ENCODE results near the gene BLVRA. TPM values are rescaled to one million over a fixed set of nuclear protein-coding genes. Genes with fewer than 3 reads are reported as not detected.
"Not testable (repeated sequence)": the region's sequence is repeated elsewhere in the genome, so short reads cannot be mapped to it uniquely, and the experiment has no call there.

Gene BLVRA
- total RNA-seq, 2 donors from 2014 or later, result 29.8 to 36.1 TPM

DNA sequence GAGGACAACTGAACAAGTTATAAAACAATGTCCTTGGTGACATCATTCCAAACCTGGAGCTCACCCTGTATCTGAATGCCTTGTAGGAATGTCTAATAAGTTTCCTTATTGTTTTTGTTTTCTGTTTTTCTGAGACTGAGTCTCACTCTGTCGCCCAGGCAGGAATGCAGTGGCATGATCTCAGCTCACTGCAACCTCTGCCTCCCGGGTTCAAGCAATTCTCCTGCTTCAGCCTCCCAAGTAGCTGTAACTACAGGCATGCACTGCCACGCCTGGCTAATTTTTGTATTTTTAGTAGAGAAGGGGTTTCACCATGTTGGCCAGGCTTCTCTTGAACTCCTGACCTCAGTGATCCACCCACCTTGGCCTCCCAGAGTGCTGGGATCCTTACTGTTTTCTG is 27.0 kb upstream of the BLVRA start:
- peaks cover 58% of the 10 kb centered on the region for H3K4me1 Mint-ChIP-seq (ENCODE audit: low read depth)
- ATAC-seq (replicated peaks in 1 of 2); H3K9me3 Mint-ChIP-seq; H3K27me3 Mint-ChIP-seq (ENCODE audit: low read depth); DNase-seq; H3K4me3 Mint-ChIP-seq; H3K27ac Mint-ChIP-seq; H3K36me3 Mint-ChIP-seq (ENCODE audit: insufficient read depth in 2 of 2): not testable (repeated sequence)

DNA sequence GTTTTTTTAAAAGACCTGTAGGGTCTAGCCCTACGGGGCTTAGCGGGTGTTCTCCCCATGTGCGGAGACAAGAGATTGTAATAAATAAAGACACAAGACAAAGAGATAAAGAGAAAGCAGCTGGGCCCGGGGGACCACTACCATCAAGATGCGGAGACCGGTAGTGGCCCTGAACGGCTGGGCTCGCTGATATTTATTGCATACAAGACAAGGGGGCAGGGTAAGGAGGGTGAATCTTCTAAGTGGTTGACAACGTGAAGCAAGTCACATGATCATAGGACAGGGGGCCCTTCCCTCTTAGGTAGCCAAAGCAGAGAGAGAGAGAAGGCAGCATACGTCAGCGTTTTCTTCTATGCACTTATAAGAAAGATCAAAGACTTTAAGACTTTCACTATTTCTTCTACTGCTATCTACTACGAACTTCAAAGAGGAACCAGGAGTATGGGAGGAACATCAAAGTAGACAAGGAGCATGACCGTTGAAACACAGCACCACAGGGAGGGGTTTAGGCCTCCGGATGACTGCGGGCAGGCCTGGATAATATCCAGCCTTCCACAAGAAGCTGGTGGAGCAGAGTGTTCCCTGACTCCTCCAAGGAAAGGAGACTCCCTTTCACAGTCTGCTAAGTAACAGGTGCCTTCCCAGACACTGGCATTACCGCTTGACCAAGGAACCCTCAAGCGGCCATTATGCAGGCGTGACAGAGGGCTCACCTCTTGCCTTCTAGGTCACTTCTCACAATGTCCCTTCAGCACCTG is 23.7 kb upstream of the BLVRA start:
- H3K36me3 Mint-ChIP-seq (ENCODE audit: insufficient read depth in 2 of 2); H3K9me3 Mint-ChIP-seq; ATAC-seq (replicated peaks in 1 of 2); H3K27ac Mint-ChIP-seq: not testable (repeated sequence)
- H3K27me3 Mint-ChIP-seq (ENCODE audit: low read depth), result peaks cover 14% of the 10 kb centered on the region
- peak overlapping the region; percentile 58 to 59 for H3K4me3 Mint-ChIP-seq
- peak in 1 of 2 donors; percentile 12 for DNase-seq
- H3K4me1 Mint-ChIP-seq (ENCODE audit: low read depth), result peaks cover 39% of the 10 kb centered on the region

DNA sequence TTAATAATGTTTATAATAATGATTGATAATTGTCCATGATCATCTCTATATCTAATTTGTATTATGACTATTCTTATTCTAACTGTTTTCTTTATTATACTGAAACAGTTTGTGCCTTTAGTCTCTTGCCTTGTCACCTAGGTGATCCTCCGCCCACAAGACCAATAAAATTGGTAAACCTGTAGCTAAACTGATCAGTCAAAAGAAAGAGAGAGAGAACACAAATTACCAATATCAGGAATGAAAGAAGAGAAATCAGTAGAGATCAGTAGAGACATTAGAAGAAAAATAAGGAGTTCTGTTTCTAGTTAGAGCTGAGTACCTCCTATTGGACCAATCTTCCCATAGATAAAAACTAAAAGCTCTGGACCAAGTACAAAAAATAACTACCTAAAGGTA is 23.1 kb upstream of the BLVRA start:
- ATAC-seq (replicated peaks in 1 of 2) (peak in 1 of 2 donors; percentile 47), DNase-seq (peak; percentile 27 to 36)
- H3K27ac Mint-ChIP-seq, result peak overlapping the region; percentile 10

DNA sequence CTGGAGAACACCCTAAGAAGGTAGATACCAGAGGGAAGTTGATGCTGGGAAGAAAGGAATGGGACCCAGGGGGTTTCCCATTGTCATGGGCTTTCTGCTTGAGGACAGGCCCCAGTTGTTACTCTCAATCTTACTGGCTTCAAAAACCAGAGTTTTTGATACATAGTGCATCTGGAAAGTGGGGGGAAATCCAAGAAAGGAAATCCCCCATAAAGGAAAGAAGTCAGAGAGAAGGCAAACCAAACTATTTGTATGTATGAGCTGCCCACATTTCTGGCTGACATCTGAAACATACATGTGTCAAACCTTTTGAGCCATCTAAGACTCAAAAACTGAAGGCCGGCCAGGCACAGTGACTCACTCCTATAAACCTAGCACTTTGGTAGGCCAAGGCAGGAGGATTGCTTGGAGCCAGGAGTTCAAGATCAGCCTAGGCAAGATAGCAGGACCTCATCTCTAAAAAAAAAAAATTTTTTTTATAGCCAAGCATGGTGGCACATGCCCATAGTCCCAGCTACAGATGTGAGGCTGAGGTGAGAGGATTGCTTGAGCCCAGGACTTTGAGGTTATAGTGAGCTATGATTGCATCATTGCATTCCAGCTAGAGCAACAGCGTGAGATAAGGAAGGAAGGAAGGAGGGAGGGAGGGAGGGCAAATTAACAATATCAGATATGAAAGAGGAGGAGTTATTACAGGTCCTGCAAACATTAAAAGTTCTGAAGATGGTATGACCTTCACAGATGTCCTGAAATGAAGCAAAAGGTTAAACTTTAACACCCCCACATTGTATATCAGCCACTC is 22.5 kb upstream of the BLVRA start:
- ATAC-seq (replicated peaks in 1 of 2), result peak; percentile 96 to 97
- DNase-seq, result peak; percentile 68 to 70
- H3K4me1 Mint-ChIP-seq (ENCODE audit: low read depth), result peaks cover 31% of the 10 kb centered on the region
- no peaks in the 10 kb centered on the region for H3K9me3 Mint-ChIP-seq
- peaks cover 14% of the 10 kb centered on the region for H3K27me3 Mint-ChIP-seq (ENCODE audit: low read depth)
- H3K36me3 Mint-ChIP-seq (ENCODE audit: insufficient read depth in 2 of 2), result no peaks in the 10 kb centered on the region
- H3K27ac Mint-ChIP-seq, result peak overlapping the region; percentile 57
- peak overlapping the region; percentile 17 to 66 for H3K4me3 Mint-ChIP-seq

More for the DNA sequence above, 23.1 kb upstream of the BLVRA start:
- Mint-ChIP-seq H3K4me3 (peak overlapping the region; percentile 17 to 53), H3K27me3 (ENCODE audit: low read depth) (peaks cover 14% of the 10 kb centered on the region), H3K9me3 (no peaks in the 10 kb centered on the region), H3K4me1 (ENCODE audit: low read depth) (peaks cover 32% of the 10 kb centered on the region), H3K36me3 (ENCODE audit: insufficient read depth in 2 of 2) (no peaks in the 10 kb centered on the region)

DNA sequence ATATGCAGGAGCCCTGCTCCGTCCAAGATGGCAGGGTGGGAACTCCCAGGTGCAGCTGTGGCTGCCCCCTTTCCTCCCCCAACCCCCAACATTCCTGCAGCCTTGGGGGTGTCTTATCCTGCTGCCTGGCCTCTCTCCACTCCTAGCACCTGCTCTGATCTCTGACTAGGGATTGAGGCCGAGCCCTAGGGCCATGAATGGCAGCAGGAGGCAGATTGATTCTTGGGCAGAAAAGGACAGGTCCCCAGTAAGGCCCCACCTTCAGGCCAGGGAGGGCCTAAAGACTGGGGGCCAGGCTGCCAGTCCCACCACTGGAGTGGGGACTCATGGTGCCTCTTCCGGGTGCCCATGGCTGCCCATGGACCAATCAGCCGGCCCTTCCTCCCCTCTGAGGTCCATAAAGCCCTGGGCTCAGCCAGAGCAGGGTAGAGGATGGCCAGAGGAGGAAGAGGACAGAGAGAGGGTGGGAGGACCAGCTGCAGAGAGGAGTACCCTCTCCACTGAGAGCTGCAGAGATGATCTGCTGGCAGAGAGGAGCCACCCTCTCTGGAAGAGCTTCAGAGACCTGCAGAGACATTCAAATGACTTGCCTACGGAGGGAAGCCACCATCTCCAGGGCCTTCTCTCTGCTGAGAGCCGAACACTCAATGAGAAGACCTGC is 20.9 kb upstream of the BLVRA start:
- Mint-ChIP-seq H3K27me3 (ENCODE audit: low read depth) (peaks cover 14% of the 10 kb centered on the region), H3K36me3 (ENCODE audit: insufficient read depth in 2 of 2) (no peaks in the 10 kb centered on the region), H3K4me3 (no peak overlapping the region), H3K27ac (no peak overlapping the region), H3K9me3 (no peaks in the 10 kb centered on the region), H3K4me1 (ENCODE audit: low read depth) (peaks cover 26% of the 10 kb centered on the region)
- no peak for DNase-seq
- ATAC-seq (replicated peaks in 1 of 2), result no peak

DNA sequence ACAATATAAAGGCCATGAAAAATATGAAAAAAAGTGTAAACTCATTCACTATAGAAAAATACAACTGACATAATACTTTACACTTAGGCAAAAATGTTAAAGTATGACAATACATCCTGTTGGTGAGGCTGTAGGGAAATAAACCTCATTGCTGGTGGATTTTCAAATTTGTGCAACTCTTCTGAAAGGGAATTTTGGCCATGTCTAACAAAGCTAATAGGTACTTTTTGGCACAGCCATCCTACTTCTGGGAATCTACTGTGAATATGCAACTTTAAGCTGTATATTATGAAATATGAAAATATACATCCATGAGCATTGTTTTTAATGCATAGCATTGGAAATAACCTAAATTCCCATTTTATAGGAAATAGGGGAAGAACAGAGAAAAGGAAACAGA is 15.8 kb upstream of the BLVRA start:
- H3K4me3 Mint-ChIP-seq, result no peak overlapping the region
- H3K36me3 Mint-ChIP-seq (ENCODE audit: insufficient read depth in 2 of 2), result no peaks in the 10 kb centered on the region
- H3K27ac Mint-ChIP-seq, result no peak overlapping the region
- no peaks in the 10 kb centered on the region for H3K9me3 Mint-ChIP-seq
- ATAC-seq (replicated peaks in 1 of 2) (no peak), DNase-seq (no peak)
- no peaks in the 10 kb centered on the region for H3K4me1 Mint-ChIP-seq (ENCODE audit: low read depth)
- H3K27me3 Mint-ChIP-seq (ENCODE audit: low read depth), result peaks cover 24% of the 10 kb centered on the region

DNA sequence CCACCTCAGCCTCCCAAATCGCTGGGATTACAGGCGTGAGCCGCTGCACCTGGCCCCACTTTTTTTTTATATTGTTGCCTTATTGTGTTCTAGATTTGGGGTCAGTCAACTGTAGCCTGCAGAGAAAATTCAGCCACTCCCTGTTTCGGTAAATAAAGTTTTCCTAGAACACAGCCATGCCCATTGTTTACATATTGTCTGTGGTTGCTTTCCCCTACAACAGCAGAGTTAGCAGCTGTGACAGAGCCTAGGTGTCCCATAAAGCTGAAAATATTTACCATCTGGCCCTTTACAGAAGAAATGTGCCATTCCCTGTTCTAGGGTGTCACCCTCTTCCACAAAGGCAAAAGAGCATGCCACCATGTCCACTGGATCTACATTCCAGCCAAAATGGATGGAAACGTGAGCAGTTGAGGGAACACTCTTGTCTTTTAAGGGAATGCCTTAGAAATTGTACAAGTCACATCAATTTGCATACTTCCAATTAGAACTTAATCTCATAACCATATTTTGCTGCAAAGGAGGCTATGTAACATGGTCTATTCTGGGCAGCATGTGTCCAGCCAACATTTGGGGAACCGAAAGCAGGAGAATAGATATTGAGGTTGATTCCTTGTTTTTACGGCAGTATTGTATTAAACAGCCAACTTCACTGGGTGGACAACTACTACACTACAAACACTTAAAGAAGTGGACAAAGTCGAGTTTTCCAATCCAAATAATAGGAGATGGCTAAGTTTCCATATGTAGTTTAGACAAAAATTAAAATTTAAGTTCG is 11.0 kb upstream of the BLVRA start:
- H3K36me3 Mint-ChIP-seq (ENCODE audit: insufficient read depth in 2 of 2), result no peaks in the 10 kb centered on the region
- no peak overlapping the region for H3K4me3 Mint-ChIP-seq
- H3K4me1 Mint-ChIP-seq (ENCODE audit: low read depth), result peaks cover 14% of the 10 kb centered on the region
- no peak for DNase-seq
- no peak for ATAC-seq (replicated peaks in 1 of 2)
- H3K27ac Mint-ChIP-seq, result no peak overlapping the region
- H3K27me3 Mint-ChIP-seq (ENCODE audit: low read depth), result peaks cover 19% of the 10 kb centered on the region
- H3K9me3 Mint-ChIP-seq, result no peaks in the 10 kb centered on the region

DNA sequence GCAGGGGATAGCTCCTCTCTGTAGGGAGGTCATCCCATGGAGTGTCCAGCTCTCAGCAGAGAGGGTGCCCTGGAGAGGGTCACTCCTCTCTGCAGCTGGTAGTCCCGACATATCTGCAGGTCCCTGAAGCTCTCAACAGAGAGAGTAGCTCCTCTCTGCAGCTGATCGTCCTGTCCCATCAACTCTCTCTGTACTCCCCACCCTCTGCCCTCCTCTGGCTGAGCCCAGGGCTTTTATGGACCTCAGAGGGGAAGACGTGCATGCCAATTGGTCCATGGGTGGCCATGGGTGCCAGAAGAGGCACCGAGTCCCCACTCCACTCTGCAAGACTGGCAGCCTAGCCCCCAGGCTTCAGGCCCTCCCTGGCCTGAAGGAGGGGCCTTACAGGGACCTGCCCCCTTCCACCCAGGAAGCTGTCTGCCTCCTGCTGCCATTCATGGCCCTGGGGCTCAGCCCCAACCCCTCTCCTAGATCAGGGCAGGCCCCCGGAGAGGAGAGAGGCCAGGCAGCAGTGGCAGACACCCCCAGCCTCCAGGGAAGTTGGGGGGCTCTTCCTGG is 9.0 kb upstream of the BLVRA start:
- ATAC-seq (replicated peaks in 1 of 2), result no peak
- H3K27ac Mint-ChIP-seq, result no peak overlapping the region

DNA sequence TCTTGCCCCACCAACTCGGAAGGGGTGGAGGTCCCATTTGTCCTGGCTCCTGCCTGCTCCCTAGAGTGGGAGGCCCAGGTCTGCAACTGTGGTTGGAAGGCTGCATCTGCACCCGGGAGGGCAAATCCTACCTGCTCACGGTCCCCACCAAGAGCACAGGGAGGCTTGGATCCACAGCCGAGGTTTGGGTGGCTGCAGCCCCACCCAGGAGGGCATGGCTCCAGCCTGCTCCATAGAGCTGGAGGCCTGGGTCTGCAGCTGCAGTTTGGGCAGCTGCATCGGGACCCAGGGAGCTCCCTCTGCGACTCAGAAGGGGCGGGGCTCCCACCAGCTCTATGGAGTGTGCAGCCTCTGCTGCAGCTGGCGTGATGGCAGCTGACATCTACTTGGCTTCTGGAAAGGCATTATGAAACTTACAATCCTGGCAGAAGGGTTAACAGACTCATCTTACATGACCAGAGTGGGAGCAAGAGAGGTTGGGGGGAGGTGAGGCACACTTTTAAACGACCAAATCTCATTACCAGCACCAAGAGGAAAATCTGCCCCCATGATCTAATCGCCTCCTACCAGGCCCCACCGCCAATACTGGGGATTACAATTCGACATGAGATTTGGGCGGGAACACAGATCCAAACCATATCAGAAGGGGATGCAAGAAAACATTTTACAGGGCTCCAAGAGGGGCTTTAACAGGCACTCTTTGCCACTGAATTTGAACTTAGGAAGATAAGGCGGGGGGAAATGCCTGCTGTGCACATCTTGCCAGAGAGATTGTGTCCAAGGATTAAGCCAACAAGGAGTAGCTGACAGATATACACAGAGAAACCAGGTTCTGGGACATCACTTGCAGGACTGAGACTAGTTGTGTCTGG is 8.2 kb upstream of the BLVRA start:
- Mint-ChIP-seq H3K36me3 (ENCODE audit: insufficient read depth in 2 of 2) (no peaks in the 10 kb centered on the region), H3K4me3 (no peak overlapping the region), H3K27ac (no peak overlapping the region), H3K4me1 (ENCODE audit: low read depth) (peaks cover 25% of the 10 kb centered on the region), H3K27me3 (ENCODE audit: low read depth) (peaks cover 30% of the 10 kb centered on the region), H3K9me3 (no peaks in the 10 kb centered on the region)
- no peak for DNase-seq
- no peak for ATAC-seq (replicated peaks in 1 of 2)

More for the DNA sequence above, 9.0 kb upstream of the BLVRA start:
- DNase-seq, result no peak
- Mint-ChIP-seq H3K36me3 (ENCODE audit: insufficient read depth in 2 of 2) (no peaks in the 10 kb centered on the region), H3K27me3 (ENCODE audit: low read depth) (peaks cover 30% of the 10 kb centered on the region), H3K4me3 (no peak overlapping the region), H3K9me3 (no peaks in the 10 kb centered on the region), H3K4me1 (ENCODE audit: low read depth) (peaks cover 25% of the 10 kb centered on the region)

DNA sequence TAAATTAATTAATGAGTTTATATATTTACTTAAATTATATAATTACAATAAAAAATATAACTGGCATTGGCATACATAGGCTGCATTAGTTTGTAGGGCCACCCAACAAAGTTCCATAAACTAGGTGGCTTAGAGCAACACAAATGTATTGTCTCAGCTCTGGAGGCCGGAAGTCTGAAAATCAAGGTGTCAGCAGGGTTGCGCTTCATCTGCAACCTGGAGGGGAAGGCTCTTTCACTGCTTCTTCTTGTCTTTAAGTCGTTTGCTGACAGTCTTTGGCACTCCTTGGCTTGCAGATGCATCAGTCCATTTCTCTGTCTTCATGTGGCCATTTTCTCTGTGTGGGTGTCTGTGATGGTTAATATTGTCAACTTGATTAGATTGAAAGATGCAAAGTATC is 6.1 kb upstream of the BLVRA start:
- H3K4me3 Mint-ChIP-seq, result no peak overlapping the region
- H3K36me3 Mint-ChIP-seq (ENCODE audit: insufficient read depth in 2 of 2), result no peaks in the 10 kb centered on the region
- no peaks in the 10 kb centered on the region for H3K9me3 Mint-ChIP-seq
- DNase-seq, result no peak
- no peak for ATAC-seq (replicated peaks in 1 of 2)
- peaks cover 41% of the 10 kb centered on the region for H3K4me1 Mint-ChIP-seq (ENCODE audit: low read depth)
- H3K27ac Mint-ChIP-seq, result no peak overlapping the region
- H3K27me3 Mint-ChIP-seq (ENCODE audit: low read depth), result peaks cover 29% of the 10 kb centered on the region

DNA sequence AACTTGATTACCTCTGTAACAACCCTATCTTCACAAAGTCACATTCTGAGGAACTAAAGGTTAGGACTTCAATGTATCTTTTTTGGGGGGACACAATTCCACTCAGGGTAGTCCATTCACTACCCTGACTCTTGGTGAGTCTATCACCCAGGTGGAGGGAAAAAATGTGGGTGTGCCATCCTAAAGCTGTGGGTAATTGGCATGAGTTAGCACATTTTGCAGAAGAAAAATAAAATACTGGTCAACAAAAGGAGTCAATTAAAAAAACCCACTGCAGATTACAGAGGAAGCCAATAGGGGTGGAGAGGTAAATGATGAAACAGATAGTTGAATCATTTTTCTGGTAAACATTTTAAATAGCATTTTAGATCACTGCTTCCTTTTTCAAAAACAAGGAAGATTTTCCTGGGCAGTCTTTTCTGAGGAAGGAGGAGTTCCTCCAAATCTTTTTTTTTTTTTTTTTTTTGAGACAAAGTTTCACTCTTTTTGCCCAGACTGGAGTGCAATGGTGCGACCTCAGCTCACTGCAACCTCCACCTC is 5.1 kb upstream of the BLVRA start:
- no peaks in the 10 kb centered on the region for H3K9me3 Mint-ChIP-seq
- H3K4me3 Mint-ChIP-seq, result no peak overlapping the region
- no peak for ATAC-seq (replicated peaks in 1 of 2)
- no peak for DNase-seq
- H3K27me3 Mint-ChIP-seq (ENCODE audit: low read depth), result peaks cover 37% of the 10 kb centered on the region
- no peak overlapping the region for H3K27ac Mint-ChIP-seq
- no peaks in the 10 kb centered on the region for H3K36me3 Mint-ChIP-seq (ENCODE audit: insufficient read depth in 2 of 2)
- H3K4me1 Mint-ChIP-seq (ENCODE audit: low read depth), result peaks cover 48% of the 10 kb centered on the region
